Pulmonary artery endothelial cell (primary cell): ENCODE measurements around the gene RPL6. TPM values are rescaled to one million over a fixed set of nuclear protein-coding genes. Genes with fewer than 3 reads are reported as not detected.
"Not testable (repeated sequence)": the region's sequence is repeated elsewhere in the genome, so short reads cannot be mapped to it uniquely, and the experiment has no call there.

ENCODE experiments used
- DNase-seq: peaks from one replicate; pipeline ENCODE4 v3.0.0-alpha.2; 2011; ENCODE audit warnings: low read depth, low spot score
- total RNA-seq: library from RNA; depleted of rRNA; stranded (reverse); fragments of >200 nt; gene quantifications from 2 replicates; pipeline ENCODE4 v1.2.3, GENCODE V29; 2014

The RPL6 gene
- total RNA-seq, result 765 and 782 TPM in 2 replicates

DNA sequence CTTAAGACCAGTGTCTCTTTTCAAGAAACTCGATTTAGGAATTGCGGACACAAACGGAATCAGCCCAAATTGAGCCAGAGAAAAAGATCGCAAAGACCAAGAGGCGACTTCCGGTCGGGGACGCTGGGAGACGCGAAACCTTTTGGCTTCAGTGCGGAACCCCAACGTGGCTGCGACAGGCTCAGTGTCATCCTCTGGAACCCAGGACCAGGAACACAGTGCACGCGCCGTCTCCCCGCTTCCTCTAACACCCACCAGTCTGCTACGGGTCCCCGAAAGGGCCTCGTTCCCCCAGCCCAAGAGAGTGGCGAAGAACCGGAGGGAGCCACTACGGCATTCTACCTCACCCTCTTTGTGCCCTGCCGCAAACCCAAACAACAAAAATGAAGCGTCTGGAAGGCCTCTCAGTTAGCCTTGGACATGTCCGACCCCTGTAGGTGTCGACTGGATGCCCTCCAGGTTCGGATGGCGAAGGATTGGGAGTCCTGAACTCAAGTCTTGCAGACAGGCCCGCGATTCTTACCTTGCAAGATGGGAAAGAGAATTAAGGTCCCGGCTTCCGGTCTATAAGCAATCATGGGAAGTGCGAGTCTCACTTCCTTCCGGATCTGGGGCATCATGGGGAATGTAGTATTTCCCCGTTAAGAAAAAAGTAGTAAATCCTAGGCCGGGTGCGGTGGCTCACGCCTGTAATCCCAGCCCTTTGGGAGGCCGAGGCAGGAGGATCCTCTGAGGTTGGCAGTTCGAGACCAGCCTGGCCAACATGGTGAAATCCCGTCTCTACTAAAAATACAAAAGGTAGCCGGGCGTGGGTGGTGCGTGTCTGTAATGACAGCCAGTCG, at the start of gene RPL6:
RPL6 (minus strand) TSS at position 542 of the 842 bp plus-strand sequence. CDS start 949 bp downstream, outside the sequence.
- DNase-seq, result peak; percentile 80

DNA sequence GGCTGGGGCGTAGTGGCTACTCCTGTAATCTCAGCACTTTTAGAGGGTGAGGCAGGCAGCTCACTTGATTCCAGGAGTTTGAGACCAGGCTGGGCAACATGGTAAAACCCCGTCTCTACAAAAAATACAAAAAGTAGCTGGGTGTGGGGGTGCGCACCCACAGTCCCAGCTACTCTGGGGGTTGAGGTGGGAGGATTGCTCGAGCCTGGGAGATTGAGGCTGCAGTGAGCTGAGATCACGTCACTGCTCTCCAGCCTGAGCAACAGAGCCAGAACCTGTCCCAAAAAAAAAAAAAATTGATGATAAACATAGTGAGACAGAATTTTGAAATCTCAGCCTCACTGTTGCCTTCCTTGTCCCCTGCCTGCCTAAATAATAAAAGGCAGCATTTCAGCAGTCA, 49.3 kb upstream of the RPL6 start:
- no peak for DNase-seq

DNA sequence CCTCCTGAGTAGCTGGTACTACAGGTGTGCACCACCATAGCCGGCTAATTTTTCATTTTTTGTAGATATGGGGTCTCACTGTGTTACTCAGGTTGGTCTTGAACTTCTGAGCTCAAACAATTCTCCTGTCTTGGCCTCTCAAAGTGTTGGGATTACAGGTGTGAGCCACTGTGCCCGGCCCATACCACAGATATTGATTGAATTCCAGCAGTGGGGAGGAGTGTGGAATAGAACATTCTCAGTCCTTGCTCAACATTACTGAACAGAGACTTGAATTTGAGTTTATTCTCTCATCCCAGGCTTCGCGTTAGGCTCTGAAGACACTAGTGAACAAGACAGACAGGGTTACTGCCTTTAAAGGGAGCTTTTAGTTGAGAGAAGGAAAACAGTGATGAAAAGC, 48.9 kb upstream of the RPL6 start:
- DNase-seq, result no peak

DNA sequence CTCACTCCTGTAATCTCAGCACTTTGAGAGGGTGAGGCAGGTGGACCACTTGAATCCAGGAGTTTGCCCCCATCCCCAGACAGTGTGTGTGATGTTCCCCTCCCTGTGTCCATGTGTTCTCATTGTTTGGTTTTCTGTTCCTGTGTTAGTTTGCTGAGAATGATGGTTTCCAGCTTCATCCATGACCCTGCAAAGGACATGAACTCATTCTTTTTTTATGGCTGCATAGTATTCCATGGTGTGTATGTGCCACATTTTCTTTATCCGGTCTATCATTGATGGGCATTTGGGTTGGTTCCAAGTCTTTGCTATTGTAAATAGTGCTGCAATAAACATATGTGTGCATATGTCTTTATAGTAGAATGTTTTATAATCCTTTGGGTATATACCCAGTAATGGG, 47.7 kb upstream of the RPL6 start:
- not testable (repeated sequence) for DNase-seq

DNA sequence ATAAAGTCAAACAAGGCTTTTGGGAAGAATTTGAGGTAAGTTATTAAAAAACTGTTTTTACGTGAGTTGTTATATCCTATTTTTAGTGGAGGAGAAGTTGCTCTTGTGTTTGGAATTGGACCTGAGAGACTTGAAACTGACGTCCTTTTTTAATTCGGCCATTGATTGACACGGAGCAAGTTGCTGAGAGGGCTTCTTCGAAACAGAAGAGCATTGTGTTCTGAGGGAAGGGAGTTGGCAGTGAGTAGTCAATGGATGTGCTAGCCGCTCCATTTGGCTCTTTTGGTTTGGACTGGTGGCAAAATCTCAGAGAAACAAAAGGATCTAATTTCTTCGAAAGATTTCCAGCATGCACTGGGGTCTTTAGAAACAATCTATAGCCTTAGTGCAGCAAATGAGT, 46.6 kb upstream of the RPL6 start:
- no peak for DNase-seq

DNA sequence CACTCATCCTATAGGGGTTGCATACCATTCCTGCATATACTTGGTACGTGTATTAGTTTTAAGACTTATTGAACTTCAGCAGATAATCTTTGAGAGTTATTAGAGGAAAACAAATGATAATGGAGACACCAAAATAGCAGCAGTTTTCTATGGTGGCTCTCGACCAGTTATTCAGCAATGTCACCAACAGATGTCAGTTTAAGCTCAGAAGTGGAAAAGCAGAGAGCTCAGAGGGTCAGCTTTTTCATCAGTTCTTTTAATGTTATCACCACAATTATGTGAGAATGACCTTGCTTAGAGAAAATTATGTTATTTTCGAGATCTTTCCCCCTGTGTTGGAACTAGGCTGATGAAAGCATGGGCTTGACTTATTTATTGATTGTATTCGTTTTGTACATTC, 41.3 kb upstream of the RPL6 start:
- no peak for DNase-seq

DNA sequence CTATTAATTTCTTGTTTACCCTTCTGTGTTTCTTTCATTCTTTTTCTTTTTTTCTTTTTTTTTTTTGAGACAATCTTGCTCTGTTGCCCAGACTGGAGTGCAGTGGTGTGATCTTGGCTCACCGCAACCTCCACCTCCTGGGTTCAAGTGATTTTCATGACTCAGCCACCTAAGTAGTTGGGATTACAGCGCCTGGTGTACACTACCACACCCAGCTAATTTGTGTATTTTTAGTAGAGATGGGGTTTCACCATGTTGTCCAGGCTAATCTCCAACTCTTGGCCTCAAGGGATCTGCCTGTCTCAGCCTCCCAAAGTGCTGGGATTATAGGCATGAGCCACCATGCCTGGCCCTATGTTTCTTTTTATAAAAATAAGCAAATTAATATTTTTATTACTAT, 38.8 kb upstream of the RPL6 start:
- DNase-seq, result not testable (repeated sequence)

DNA sequence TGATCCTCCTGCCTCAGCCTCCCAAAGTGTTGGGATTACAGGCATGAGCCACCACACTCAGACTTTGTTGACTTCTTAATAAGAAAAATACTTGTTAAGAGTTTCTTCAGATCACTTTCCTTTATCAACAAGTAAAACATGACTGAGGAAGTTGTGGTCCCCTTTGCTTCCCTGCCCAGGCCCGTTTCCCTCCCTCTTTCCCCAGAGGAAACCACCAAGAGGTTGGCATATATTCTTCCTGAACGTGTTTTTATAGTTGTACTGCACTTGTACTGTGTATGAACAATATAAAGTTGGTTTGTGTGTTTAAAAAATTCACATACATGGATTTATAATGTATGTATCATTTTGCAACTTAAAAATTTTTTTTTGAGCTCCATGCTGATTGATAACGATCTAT, 37.7 kb upstream of the RPL6 start:
- DNase-seq, result no peak

DNA sequence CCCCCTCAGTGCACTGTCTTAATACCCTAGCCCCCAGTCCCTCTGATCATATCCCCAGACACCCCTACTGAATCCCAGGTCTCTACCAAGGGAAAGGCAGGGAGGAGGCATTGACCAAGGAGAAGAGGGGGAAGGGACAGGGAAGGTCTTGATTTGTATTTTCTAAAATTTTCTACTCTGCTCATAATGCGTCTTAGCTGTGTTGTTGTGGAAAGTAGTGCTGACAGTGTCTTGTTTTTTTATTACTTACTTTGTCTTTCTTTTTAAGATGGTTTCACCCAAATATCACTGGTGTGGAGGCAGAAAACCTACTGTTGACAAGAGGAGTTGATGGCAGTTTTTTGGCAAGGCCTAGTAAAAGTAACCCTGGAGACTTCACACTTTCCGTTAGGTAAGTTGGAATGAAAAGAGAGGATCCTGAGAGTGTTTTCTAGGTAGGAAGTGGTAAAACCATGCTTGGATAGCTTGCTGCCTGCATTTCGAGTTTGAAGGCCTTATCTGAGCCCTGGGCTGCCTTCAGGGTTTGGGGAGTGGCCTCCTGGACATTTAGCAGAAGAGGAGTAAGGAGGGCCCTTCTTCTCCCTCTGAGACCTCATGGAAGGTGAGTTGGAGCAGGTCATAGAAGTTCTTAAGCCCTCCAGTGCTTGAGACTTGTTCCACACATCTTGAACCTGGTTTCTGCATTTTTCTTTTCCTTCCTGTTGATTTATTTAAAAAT, 36.8 kb upstream of the RPL6 start:
- DNase-seq, result no peak

DNA sequence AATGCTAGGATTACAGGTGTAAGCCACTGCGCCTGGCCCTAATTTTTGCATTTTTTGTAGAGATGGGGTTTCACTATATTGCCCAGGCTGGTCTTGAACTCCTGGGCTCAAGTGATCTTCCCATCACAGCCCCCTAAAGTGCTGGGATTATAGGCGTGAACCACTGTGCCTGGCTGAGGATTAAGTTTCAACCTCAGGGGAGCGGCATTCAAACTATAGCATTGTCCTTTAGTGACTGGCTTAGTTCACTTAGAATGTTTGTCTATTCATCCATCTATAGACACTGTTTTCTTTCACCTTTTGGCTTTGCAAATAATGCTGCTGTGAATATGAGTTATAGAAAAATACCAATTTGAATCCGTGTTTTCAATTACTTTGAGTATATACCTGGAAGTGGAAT, 34.5 kb upstream of the RPL6 start:
- no peak for DNase-seq

DNA sequence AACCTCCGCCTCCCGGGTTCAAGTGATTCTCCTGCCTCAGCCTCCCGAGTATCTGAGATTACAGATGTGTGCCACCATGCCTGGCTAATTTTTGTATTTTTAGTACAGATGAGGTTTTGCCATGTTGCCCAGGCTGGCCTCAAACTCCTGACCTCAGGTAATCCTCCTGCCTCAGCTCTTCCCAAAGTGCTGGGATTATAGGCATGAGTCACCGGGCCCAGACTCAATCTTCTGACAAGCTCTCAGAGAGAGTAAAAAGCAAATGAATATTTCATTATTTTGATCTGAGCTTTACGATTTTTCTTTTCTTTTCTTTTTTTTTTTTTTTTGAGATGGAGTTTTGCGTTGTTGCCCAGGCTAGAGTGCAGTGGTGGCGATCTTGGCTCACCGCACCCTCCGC, 31.2 kb upstream of the RPL6 start:
- not testable (repeated sequence) for DNase-seq

DNA sequence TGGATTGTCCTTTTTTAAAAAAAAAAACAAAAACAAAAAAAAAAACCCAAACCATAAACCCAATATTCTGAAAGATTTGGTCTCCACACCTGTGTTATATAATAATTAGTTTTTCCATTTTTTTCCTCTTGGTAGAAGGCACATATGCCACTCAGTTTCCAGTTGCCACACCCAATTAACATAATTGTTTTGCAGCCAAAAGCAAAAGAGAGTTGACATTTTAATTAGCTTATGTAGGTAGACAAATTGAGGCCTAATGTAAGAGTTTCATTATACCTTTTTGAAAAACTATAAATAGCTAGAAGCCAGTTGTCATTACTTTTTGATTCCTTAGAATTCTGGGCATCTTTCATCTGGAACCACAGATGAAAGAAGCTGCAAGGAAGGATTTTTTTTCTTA, 30.4 kb upstream of the RPL6 start:
- no peak for DNase-seq

DNA sequence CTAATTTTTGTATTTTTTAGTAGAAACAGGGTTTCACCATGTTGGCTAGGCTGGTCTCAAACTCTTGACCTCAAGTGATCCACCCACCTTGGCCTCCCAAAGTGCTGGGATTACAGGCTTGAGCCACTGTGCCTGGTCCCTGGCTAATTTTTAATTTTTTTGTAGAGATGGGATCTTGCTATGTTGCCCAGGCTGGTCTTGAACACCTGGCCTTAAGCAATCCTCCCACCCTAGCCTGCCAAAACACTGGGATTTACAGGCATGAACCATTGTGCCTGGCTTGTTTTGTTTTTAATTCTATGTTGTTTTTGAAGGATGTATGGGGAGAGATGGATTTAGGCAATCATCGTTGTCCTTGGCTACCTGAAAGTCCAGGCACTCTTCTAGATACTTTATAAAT, 29.2 kb upstream of the RPL6 start:
- DNase-seq, result not testable (repeated sequence)

DNA sequence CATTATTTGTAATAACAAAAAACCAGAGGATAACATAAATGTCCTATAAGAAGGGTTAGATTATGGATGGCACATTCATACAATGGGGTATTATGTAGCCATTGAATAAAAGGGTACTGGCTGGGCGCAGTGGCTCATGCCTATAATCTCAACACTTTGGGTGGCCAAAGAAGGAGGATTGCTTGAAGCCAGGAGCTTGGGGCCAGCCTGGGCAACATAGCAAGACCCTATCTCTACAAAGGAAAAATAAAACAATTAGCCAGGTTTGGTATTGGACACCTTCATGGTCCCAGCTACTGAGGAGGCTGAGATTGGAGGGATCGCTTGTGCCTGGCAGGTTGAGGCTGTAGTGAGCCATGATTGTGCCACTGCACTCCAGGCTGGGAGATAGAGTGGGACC, 24.1 kb upstream of the RPL6 start:
- no peak for DNase-seq

DNA sequence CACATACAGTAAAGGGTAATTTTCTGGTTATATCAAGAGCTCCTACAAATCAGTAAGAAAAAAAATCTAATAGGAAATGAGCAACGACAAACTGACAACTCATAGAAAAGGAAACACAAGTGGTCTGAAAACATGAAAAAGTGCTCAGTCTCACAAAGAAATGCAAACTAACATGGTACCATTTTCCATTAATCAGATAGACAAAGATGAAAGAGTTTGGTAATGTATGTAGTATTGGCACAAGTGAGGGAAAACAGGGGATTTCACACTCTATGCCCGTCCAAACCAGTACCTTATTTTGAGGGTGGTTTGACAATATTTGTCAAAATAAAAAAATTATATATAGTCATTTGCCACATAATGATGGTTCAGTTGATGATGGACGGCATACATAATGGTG, 22.6 kb upstream of the RPL6 start:
- DNase-seq, result no peak

DNA sequence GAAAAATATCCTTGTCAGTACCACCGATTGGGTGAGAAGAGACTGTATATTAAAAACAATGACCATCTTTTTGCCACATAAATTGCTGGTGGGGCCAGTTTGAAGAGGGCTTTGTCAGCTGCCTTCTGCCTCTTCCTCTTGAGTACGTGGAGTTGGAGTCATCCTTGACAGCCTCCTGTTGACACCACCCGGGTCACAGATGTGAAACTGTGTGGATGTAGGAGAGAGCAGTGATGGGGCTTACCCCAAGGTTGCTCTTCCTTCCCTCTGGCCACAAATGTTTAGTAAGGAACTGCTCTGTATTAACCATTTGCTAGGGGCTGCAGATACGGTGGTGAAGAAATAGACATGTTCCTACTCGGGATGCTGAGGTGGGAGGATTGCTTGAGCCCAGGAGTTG, 21.5 kb upstream of the RPL6 start:
- no peak for DNase-seq

DNA sequence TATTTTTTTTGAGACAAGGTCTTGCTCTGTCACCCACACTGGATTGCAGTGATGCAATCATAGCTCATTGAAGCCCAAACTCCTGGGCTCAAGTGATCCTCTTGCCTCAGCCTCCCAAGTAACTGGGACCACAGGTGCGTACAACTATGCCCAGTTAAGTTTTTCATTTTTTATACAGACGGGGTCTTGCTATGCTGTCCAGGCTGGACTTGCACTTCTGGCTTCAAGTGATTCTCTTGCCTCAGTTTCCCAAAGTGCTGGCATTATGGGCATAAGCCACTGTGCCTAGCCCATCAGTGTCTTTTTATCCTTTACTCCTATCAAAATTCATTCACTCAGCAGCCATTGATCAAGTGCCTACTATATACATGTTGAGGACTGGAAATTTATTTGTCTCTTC, 18.4 kb upstream of the RPL6 start:
- no peak for DNase-seq

DNA sequence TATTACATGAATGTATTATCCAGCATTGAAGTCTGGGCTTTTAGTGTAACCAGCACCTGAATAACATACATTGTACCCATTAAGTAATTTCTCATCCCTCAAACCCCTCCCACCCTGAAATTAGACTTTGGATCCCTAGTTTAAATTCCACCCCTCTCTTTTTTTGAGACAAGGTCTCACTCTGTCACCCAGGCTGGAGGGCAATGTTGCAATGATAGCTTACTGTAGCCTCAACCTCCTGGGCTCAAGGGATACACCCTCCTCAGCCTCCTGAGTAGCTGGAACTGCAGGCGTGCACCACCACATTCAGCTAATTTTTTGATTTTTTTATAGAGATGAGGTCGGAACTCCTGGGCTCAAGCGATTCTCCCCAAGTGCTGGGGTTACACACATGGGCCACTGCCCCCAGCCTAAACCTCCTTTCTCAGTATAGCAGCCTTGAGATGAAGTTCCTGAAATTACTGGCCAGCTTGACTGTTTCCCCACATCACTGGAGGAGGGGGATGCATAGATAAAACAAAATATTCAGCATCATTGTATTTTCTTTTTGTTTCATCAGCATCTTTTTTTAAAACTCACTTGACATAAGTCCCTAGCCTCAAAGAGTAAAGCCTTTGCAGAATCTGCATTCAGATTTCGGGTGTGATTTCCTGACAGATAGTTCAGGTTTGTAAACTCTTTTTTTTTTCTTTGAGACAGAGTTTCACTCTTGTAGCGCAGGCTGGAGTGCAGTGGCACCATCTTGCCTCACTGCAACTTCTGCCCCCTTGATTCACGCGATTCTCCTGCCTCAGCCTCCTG, 16.4 kb upstream of the RPL6 start:
- no peak for DNase-seq

DNA sequence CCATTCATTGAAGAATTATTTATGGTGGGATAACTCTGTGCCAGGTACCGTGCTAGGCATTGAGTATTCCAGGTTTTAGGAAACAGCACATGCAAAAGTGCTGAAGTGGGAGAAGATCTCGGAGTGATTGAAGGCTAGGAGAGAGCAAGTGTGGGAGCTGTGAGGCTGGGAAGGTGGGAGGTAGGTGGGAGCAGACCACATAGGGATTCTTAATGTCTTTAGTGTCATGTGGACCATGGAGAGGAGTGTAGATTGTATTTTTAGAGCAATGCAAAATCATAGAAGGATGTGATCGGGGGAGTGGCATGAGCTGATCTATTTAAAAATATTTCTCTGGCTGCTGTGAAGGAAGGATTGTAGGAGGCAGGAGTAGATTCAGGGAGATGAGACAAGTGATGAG, 14.7 kb upstream of the RPL6 start:
- DNase-seq, result no peak

DNA sequence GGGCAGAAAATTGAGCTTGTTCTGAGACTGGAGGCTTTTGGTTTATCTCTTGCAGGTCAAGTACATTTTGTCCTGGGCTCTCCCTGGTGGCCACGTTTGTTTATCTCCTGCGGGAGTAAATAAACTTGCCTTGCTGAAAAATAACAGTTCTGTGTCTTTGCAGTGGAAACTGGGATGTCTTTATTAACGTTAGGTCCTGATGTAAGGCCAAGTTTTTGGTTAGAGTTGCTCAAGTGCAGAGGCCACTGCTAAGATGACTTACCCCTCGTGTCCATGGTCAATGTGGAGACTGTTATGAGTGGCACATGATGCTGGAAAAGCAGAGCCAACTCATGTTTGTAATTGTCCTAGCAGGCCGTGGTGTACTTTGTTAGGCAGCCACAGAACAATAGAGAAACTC, 13.1 kb upstream of the RPL6 start:
- DNase-seq, result no peak

DNA sequence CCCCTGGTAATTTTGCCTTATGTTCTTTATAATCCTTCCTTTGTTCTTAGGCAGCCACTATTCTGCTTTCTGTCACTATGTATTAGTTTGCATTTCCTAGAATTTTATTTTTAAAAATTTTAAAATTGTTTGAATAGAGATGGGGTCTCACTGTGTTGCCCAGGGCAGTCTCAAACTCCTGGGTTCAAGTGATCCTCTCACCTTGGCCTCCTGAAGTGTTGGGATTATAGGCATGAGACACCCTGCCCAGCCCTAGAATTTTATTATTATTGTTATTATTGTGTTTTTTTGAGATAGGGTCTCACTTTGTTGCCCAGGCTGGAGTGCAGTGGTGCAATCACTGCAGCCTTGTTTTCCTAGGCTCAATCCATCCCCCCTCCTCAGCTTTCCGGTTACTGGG, 12.0 kb upstream of the RPL6 start:
- DNase-seq, result no peak

DNA sequence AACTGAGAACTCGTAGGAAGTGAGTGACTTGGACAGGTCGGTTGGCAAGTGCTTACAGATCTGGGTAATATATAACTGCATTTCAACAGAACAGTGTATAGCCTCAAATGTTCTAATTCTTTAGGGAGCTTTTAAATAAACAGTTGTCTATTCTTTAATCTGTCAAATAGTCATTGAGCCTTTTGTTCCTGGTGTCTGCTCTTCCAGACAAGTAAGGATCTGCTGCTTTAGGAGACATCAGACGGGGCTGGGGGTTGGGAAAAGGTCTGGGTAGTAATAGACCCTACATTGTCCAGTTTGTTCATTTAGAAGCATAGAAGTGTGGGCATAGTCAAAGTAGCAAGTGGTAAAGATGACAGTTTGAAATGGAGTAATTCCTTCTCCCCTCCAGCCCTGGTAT, 11.3 kb upstream of the RPL6 start:
- DNase-seq, result no peak
